B cell (primary cell): ENCODE results near the gene ARHGEF38. TPM values are rescaled to one million over a fixed set of nuclear protein-coding genes. Genes with fewer than 3 reads are reported as not detected.

Source experiments
- ATAC-seq: fragments of 200-7000 bp; cut with Tn5 transposase; one replicate; pipeline ENCODE4 v1.10.0; 2021; ENCODE audit warnings: low read depth, mild to moderate bottlenecking, moderate number of reproducible peaks, moderate library complexity
- CTCF ChIA-PET: fragments of 350-600 bp; sonication (Branson Sonifier 250); formaldehyde crosslinking; loops from one replicate; lab custom pipeline; 2021; ENCODE audit warnings: antibody characterized with exemption, inconsistent platforms; lab: Charles Lee
- POLR2A ChIA-PET: fragments of 350-600 bp; sonication (Branson Sonifier 250); formaldehyde crosslinking; loops from one replicate; lab custom pipeline; 2021; ENCODE audit warnings: antibody characterized with exemption; lab: Charles Lee
- DNase-seq: peaks from one replicate; pipeline ENCODE4 v3.0.0; 2013
- H2AFZ ChIP-seq: 2 replicates; pipeline ENCODE4 v1.6.1; 2012; ENCODE audit warnings: mild to moderate bottlenecking, low read depth, low read length; ENCODE audit not compliant: insufficient read depth, poor library complexity, severe bottlenecking
- H3K27ac ChIP-seq, 2 donors: 1 replicate in 1 of 2; 2 replicates in 1 of 2; pipeline ENCODE4 v1.5.1; 2012 to 2013; ENCODE audit warnings: low read length in 2 of 2, mild to moderate bottlenecking in 2 of 2, moderate library complexity in 1 of 2
- H3K27me3 ChIP-seq, 4 experiments: fragments of 200-600 bp in 1 of 4; sonication (generic) in 1 of 4; replicated peaks in 1 of 4; 1 replicate in 2 of 4; 2 replicates in 2 of 4; pipeline versions ENCODE4 v1.6.1 to v1.7.0; 2013 to 2016; ENCODE audit warnings: low read length in 3 of 4, mild to moderate bottlenecking in 2 of 4, mixed read lengths in 1 of 4, moderate library complexity in 1 of 4; ENCODE audit not compliant: insufficient read depth in 4 of 4, control insufficient read depth in 3 of 4; ENCODE audit errors: control extremely low read depth in 1 of 4
- H3K36me3 ChIP-seq, 2 experiments: replicated peaks in 1 of 2; 1 replicate in 1 of 2; 2 replicates in 1 of 2; pipeline versions ENCODE4 v1.6.1 to v1.7.1; 2013; ENCODE audit warnings: low read length in 1 of 2; ENCODE audit not compliant: insufficient read depth in 2 of 2, control insufficient read depth in 1 of 2; ENCODE audit errors: control extremely low read depth in 1 of 2, extremely low read depth in 1 of 2
- H3K4me1 ChIP-seq, 2 donors: fragments of 200-600 bp in 1 of 2; sonication (generic) in 1 of 2; 1 replicate in 1 of 2; 2 replicates in 1 of 2; pipeline versions ENCODE4 v1.5.1 to v1.6.1; 2013 to 2017; ENCODE audit warnings: low read length in 2 of 2; ENCODE audit not compliant: control insufficient read depth in 2 of 2, insufficient read depth in 2 of 2
- H3K4me2 ChIP-seq: replicated peaks from 2 replicates; pipeline ENCODE3; 2012; ENCODE audit warnings: mild to moderate bottlenecking, low read depth, low read length; ENCODE audit not compliant: poor library complexity, severe bottlenecking
- H3K4me3 ChIP-seq, 5 experiments: fragments of 200-600 bp in 1 of 5; sonication (generic) in 1 of 5; 1 replicate in 3 of 5; 2 replicates in 2 of 5; pipeline versions ENCODE4 v1.5.1 to v1.7.0; 2011 to 2016; ENCODE audit warnings: low read length in 4 of 5, mild to moderate bottlenecking in 4 of 5, low read depth in 2 of 5, control low read depth in 1 of 5, moderate library complexity in 1 of 5; ENCODE audit not compliant: insufficient read depth in 1 of 5; ENCODE audit errors: control extremely low read depth in 1 of 5, extremely low read depth in 1 of 5
- H3K79me2 ChIP-seq: fragments of 200-600 bp; sonication (generic); one replicate; pipeline ENCODE4 v1.6.0; 2016; ENCODE audit warnings: low read length; ENCODE audit not compliant: control insufficient read depth, insufficient read depth
- H3K9ac ChIP-seq: fragments of 200-600 bp; sonication (generic); 2 replicates; pipeline ENCODE4 v1.6.1; 2017; ENCODE audit warnings: mild to moderate bottlenecking, low read length, moderate library complexity
- H3K9me3 ChIP-seq, 3 donors: one replicate each; pipeline versions ENCODE4 v1.6.1 to v1.7.1; 2013; ENCODE audit warnings: low read length in 2 of 3; ENCODE audit not compliant: control insufficient read depth in 2 of 3, insufficient read depth in 1 of 3; ENCODE audit errors: control extremely low read depth in 1 of 3
- H4K20me1 ChIP-seq: 2 replicates; pipeline ENCODE4 v1.6.0; 2012; ENCODE audit warnings: mild to moderate bottlenecking, low read length; ENCODE audit not compliant: insufficient read depth, control insufficient read depth, poor library complexity, severe bottlenecking
- H3K27ac Mint-ChIP-seq: one replicate; pipeline ENCODE4 v1.8.0; 2021; ENCODE audit warnings: mixed read lengths
- H3K27me3 Mint-ChIP-seq: one replicate; pipeline ENCODE4 v1.8.0; 2021; ENCODE audit warnings: mixed read lengths
- H3K4me1 Mint-ChIP-seq: one replicate; pipeline ENCODE4 v1.8.0; 2021; ENCODE audit warnings: mixed read lengths
- H3K4me3 Mint-ChIP-seq: one replicate; pipeline ENCODE4 v1.8.0; 2021; ENCODE audit warnings: mixed read lengths
- H3K9me3 Mint-ChIP-seq: one replicate; pipeline ENCODE4 v1.8.0; 2022; ENCODE audit warnings: mixed read lengths; ENCODE audit not compliant: insufficient read depth
- EZH2 ChIP-seq: IDR thresholded peaks from 2 replicates; pipeline ENCODE4 v1.6.1; 2012; ENCODE audit warnings: borderline replicate concordance, low read depth, mild to moderate bottlenecking, moderate library complexity, low read length; ENCODE audit not compliant: insufficient read depth, poor library complexity, severe bottlenecking
- WGBS: methylation state at CpG from one replicate; pipeline ENCODE4 v1.1.5; 2013; ENCODE audit warnings: missing lambda C conversion rate; ENCODE audit not compliant: insufficient coverage; 5-methylcytosine and 5-hydroxymethylcytosine counted together
- intact Hi-C: fragments of 100-400 bp; cut with micrococcal nuclease; formaldehyde crosslinking; loops from one replicate; pipeline ENCODE4 v1.10.0; 2022
- polyA plus RNA-seq: library from polyadenylated mRNA; depleted of rRNA; stranded (reverse); fragments of >200 nt; gene quantifications from 2 replicates; pipeline ENCODE4 v1.2.3, GENCODE V29; 2012
- total RNA-seq, 2 donors: library from RNA; stranded (reverse); fragments of 120-200 nt in 1 of 2; gene quantifications; 1 replicate in 1 of 2; 2 replicates in 1 of 2; pipeline versions ENCODE4 v1.2.3 to v1.2.4, GENCODE V29; 2013 to 2022
- TF ChIP-seq, protein P1 (sequence below): fragments of 200-600 bp; IDR thresholded peaks from one replicate; pipeline ENCODE4 v1.8.0; 2022; ENCODE audit warnings: antibody characterized with exemption, mild to moderate bottlenecking

ARHGEF38 gene
- total and polyA plus RNA-seq, 2 donors (not counting 1 experiment from before 2014, with no cell fraction given), result not detected

GRCh38 chr4:105674011-105674410, 121.6 kb downstream of the ARHGEF38 start:
- H2AFZ ChIP-seq, result no peak overlapping the region
- TF ChIP-seq, protein P1, sequence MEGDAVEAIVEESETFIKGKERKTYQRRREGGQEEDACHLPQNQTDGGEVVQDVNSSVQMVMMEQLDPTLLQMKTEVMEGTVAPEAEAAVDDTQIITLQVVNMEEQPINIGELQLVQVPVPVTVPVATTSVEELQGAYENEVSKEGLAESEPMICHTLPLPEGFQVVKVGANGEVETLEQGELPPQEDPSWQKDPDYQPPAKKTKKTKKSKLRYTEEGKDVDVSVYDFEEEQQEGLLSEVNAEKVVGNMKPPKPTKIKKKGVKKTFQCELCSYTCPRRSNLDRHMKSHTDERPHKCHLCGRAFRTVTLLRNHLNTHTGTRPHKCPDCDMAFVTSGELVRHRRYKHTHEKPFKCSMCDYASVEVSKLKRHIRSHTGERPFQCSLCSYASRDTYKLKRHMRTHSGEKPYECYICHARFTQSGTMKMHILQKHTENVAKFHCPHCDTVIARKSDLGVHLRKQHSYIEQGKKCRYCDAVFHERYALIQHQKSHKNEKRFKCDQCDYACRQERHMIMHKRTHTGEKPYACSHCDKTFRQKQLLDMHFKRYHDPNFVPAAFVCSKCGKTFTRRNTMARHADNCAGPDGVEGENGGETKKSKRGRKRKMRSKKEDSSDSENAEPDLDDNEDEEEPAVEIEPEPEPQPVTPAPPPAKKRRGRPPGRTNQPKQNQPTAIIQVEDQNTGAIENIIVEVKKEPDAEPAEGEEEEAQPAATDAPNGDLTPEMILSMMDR, result no peak
- no peak for TF ChIP-seq EZH2
- Mint-ChIP-seq H3K27ac (no peak overlapping the region), H3K27me3 (peaks cover 12% of the 10 kb centered on the region), H3K4me3 (no peak overlapping the region), H3K4me1 (no peaks in the 10 kb centered on the region), H3K9me3 (no peaks in the 10 kb centered on the region)
- H3K4me1 ChIP-seq, result no peaks in the 10 kb centered on the region
- no peak for ATAC-seq
- CTCF ChIA-PET, result no interaction called here
- no peak for DNase-seq
- no peak overlapping the region for H3K4me2 ChIP-seq
- no peaks in the 10 kb centered on the region for H3K27me3 ChIP-seq
- H3K36me3 ChIP-seq, result no peaks in the 10 kb centered on the region
- H3K9ac ChIP-seq, result no peak overlapping the region
- H3K9me3 ChIP-seq, result no peaks in the 10 kb centered on the region
- intact Hi-C loops, result no loop called here
- no peak overlapping the region for H3K27ac ChIP-seq
- no peaks in the 10 kb centered on the region for H3K79me2 ChIP-seq
- WGBS, result 100% methylated on average over 1 of the region's 1 CpG
- POLR2A ChIA-PET, result no interaction called here
- no peaks in the 10 kb centered on the region for H4K20me1 ChIP-seq
- H3K4me3 ChIP-seq, result no peak overlapping the region

DNA sequence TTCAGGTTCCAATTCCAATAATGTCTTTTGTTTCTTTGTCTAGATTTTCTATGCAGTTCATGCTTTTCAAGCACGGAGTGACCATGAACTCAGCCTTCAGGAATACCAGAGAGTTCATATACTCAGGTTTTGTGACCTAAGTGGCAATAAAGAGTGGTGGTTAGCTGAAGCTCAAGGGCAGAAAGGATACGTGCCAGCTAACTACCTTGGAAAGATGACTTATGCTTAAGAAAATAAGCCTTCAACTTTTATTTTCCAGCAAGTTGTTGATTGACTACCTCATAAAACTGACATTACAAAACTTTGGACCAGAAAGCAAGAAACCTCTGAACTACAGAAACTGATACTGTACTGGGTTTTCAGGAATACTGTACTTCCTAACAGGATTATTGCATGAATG, 125.3 kb downstream of the ARHGEF38 start:
- Histone ChIP-seq H4K20me1 (no peaks in the 10 kb centered on the region), H3K4me2 (no peak overlapping the region), H3K4me1 (no peaks in the 10 kb centered on the region), H3K79me2 (no peaks in the 10 kb centered on the region), H3K9me3 (no peaks in the 10 kb centered on the region), H3K27ac (no peak overlapping the region), H3K4me3 (no peak overlapping the region), H2AFZ (no peak overlapping the region), H3K36me3 (peaks cover under 1 to 2% of the 10 kb centered on the region in 2 experiments), H3K27me3 (no peaks in the 10 kb centered on the region), H3K9ac (no peak overlapping the region)
- 100% methylated on average over 1 of the region's 2 CpGs for WGBS
- CTCF ChIA-PET, result no interaction called here
- DNase-seq, result no peak
- Mint-ChIP-seq H3K4me1 (no peaks in the 10 kb centered on the region), H3K9me3 (no peaks in the 10 kb centered on the region), H3K4me3 (no peak overlapping the region), H3K27me3 (peaks cover 4% of the 10 kb centered on the region), H3K27ac (no peak overlapping the region)
- ATAC-seq, result no peak
- TF ChIP-seq EZH2, result no peak
- TF ChIP-seq, protein P1, result no peak
- POLR2A ChIA-PET, result no interaction called here
- intact Hi-C loops, result no loop called here
